Medulla oblongata (tissue), 1 donor: ENCODE results near the gene CPNE1.
A peak's percentile ranks its signal among the peaks of the same experiment; 100 is the strongest.

Source experiments
- DNase-seq: peaks from one replicate; pipeline ENCODE4 v3.0.0-alpha.2; 2015; ENCODE audit errors: extremely low spot score

Gene CPNE1

DNA sequence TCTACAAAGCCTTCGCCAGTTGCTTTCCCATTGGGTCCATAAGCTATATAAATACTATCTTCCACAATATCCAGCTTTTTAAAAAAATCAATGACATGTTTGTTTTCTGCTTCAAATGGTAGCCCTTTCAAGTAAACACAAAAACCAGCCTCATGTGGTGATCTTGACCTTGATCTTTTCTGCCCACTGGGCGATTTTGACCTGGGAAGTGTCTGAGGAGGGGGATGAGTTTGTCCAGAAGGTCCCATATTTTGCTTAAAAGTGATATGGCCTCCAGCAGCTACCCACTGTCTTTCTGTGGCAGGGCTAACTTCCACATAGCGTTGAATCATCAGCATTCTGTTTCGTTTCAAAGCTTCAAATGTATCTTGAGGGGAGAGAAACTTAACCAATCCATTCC is 10.8 kb downstream of the CPNE1 start:
- DNase-seq = no peak

- no peak for DNase-seq
These were observed 11.3 kb downstream of the CPNE1 start for GRCh38 chr20:35653430-35653734.

DNA sequence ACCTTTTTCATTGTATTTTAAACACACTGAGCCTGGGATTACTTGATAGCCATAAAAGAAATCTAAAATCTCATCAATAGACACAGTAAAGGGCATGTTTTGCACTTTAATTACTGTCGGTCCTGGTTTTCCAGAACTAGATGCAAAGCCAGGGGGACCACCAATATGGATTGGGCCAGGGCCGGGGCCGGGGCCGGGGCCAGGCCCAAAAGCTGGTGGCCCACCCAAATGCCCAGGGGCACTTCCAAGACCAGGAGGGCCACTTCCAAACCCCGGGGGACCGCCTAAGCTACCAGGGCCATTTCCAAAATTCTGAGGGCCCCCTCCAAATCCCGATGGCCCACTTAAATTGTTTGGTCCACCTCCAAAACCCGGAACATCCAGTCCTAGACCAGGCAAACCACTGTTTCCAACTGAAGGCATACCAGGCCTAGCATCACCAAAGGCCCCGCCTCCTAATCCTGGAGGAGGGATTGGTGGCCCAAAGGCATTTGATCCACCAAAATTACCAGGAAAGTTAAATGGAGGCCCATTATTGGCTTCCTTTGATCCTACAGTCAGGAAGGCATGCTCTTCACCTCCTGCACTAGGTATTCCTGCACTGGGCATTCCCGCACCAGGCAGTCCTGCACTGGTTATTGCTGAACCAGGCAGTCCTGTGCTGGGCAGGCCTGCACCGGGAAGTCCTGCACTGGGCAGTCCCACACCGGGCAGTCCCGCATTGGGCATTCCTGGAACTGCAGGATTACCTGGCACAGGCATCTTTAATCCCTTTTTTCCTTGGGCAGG is 11.9 kb downstream of the CPNE1 start:
- no peak for DNase-seq

GRCh38 chr20:35651958-35652357 is 12.7 kb downstream of the CPNE1 start:
- no peak for DNase-seq

DNA sequence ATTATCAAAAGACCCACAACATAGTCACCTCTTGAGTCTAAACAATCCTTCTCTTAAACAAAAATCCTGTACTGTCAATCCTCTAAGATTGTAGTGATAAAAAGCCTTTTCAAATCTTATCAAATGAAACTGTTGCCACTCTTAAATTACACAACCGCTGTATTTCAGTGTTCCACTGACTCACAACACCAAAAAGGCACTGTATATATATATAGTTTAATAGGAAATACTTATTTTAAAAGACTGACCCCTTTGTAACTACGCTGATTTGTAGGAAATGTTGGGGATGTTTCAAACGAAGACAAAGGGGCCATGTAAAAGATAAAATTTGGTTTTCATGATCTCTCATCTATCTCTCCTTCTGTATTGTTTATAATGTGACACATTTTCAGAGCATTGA is 14.1 kb downstream of the CPNE1 start:
- no peak for DNase-seq

GRCh38 chr20:35648836-35649235 is 15.9 kb downstream of the CPNE1 start:
- peak; percentile 32 for DNase-seq

DNA sequence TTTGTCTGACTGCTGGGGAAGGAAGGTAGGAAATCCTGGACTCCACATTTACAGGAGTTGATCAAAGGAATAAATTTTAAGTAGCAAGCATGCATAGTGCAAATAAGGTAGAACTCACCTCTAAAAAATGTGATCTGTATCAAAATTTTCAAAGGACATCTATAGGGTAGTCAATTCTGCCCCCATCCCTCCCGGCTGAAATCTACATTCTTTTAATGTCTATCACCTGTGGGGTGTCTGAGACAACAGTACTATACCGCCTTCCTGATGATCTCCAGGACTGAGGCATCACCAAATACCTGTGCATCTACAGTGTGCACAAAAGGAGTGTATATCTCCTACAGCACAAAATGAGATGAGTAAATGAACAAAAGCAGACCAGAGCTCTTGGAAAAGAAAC is 19.9 kb downstream of the CPNE1 start:
- DNase-seq = no peak

DNA sequence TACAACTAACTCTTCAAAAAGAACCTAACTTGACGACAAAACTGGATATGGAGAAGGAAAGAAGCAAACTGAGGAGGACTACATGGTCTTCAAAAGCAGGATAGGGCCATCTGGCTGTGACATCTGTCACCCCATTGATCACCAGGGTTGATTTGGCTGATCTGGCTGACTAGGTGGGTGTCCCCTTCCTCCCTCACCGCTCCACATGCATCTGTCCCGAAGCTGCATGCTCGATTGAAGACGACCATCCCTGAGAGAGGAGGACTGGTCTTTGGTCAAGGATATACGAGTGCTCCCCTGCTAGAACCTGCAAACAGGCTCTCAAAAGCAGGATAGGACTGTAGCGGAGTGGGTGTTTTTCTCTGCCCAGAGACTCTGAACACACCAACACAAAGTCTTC is 21.7 kb downstream of the CPNE1 start:
- no peak for DNase-seq

- no peak for DNase-seq
These were observed 23.0 kb downstream of the CPNE1 start for GRCh38 chr20:35641743-35642142.

DNA sequence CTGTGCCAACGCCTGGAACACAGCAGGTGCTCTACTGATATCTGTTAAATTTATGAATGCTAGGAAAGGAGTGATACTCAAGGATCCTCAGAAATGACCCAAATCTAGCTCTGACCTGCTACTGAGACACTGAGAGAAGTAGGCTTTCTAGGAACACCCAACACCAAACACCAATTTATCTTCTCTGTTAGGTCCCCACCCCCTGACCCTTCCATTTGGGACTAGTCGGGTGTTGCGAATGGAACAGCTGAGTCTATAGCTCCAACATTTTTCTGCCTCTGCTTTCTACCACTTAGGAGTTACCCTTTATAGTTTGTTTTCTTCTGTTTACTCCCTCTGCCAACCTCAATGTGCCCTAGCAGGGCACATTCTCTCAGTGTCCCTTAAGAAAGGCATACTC is 24.0 kb downstream of the CPNE1 start:
- no peak for DNase-seq

GRCh38 chr20:35638751-35639150 is 25.9 kb downstream of the CPNE1 start:
- no peak for DNase-seq

DNA sequence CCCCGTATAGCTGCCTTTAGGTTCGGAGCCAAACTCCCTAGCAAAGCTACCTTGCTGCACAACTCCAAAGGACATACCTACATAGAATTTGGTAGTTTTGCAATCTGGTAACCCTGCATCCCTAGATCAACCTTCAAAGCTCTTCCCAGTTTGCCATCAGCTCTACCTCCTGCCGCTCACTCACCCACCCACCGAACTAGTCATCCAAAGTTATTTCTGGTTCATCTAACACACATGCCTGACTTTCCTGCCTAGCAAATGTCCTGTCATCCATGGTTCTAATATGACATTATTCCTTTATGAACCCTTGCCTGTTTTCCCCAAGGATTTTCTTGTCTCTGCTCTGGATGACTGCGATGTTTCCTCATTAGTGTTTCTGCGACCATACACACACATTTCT is 27.4 kb downstream of the CPNE1 start:
- no peak for DNase-seq

GRCh38 chr20:35636095-35636494 is 28.6 kb downstream of the CPNE1 start:
- no peak for DNase-seq

DNA sequence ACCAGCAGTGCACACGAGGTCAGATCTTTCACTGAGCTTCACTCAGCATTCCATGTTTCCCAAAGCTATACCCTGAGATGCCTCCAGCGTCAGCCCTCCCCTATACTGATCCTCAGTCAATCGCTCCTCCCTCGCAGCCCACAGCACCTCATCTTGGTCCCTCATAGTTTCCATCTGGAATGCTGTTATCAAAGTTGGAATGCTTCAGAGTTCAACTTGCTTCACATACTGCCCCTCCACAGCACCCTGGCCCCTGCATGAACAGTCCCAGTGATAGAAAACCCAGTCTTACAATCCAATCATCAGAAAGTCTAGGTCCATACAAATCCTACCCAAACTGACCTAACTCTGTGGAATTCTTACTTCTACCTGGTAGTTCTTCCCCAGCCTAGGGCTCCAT is 29.0 kb downstream of the CPNE1 start:
- DNase-seq = no peak

DNA sequence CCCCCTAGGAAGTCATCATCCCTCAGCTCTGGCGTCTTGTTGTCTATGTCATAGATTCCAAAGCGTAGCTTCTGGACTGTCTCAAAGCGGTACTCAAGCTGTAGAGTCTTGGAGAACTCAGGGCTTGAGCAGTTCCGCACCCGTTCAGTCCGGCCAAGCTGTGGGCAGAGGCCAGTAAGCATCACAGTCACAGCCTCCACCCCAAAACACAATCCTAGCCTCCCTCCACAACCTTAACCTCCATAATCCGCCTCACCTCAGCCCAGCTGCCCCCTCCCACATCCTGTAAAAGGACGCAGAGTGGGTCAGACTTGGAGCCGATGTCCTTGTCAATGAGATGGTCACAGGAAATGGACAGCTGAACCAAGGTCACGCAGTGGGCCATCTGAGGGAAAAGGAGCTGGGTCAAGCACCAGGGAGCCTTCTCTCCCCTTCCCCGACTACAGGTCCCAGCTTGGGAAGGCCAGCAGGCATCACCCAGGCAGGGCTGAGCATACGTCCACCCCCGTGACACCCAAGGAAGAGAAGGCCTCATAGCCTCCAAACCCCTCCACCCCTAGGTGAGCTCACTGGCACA is 32.1 kb downstream of the CPNE1 start:
- no peak for DNase-seq

GRCh38 chr20:35630636-35631035 is 34.1 kb downstream of the CPNE1 start:
- DNase-seq = no peak

GRCh38 chr20:35629427-35630145 is 35.1 kb downstream of the CPNE1 start:
- DNase-seq = no peak

DNA sequence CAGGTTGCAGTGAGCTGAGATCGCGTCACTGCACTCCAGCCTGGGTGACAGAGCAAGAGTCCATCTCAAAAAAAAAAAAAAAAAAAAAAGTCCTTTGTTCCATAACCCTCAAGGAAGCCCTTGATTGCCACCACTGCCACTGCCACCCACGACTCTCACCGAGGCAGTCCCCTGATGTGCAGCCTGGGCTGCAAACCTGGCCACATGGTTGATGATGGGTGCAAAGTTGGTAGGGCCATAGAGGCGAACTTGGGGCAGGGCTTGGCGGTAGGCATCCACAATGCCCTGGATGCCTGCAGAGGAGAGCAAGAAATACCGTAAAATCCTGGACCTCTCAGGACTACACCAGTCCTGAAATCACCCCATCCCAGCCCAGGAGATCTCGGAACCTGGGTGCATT is 37.6 kb downstream of the CPNE1 start:
- no peak for DNase-seq

DNA sequence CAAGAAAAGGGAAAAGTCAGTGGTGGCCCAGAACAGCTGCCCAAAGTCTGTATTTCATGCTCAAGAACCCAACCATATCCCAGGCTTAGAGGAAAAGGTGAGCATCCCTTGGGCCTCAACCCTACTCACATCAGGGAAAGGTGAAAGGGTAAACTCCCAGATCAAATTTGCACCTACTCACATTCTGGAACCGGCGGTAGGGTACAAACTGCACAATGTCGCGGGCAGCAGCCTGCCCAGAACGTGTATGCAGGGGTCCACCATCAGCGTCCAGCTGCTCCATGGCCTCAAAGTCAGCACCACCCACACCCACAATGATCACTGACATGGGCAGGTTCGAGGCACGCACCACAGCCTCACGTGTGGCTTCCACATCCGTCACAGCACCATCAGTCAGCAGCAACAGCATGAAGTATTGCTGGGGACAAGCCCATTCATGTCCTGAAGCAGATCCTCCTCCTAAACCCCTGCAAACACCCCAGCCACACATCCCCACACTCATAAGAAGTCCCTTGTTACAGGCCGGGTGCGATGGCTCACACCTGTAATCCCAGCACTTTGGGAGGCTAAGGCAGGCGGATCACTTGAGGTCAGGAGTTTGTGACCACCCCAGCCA is 38.2 kb downstream of the CPNE1 start:
- DNase-seq = no peak

DNA sequence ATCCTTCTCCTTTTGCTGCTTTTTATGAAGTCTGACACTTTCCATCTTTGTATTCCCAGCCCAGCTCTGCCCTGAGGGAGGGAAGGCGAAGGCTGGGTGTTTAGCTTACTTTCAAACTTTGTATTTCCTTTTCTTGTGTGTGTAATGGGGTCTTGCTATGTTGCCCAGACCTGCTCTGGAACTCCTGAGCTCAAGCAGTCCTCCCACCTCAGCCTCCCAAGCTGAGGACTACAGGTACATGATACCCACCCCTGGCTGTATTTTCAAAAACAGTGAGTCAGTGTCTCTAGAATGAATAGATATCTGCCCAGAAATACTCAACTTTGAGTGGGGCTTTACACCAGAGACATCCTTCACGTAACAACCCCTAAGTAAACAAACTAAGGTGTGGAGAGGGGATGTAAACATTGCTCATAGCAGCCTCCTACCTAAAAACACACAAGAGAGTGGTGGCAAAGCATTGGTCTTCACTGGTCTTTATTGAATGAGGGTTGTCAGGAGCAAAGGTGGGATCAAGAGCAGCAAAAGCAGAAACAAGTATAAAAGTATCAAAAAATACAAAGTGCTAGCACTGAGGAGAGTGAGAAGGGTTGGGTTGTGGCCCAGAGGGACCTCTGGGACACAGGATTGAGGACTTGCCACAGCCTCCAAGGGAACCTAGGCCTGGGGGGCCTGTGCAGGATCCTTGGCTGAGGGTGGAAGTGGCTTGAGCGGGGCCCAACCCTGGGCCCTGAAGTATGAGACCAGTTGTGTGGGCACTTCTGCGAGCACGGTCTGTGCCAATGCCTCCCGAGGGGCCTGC is 38.9 kb downstream of the CPNE1 start:
- peak; percentile 19 for DNase-seq

DNA sequence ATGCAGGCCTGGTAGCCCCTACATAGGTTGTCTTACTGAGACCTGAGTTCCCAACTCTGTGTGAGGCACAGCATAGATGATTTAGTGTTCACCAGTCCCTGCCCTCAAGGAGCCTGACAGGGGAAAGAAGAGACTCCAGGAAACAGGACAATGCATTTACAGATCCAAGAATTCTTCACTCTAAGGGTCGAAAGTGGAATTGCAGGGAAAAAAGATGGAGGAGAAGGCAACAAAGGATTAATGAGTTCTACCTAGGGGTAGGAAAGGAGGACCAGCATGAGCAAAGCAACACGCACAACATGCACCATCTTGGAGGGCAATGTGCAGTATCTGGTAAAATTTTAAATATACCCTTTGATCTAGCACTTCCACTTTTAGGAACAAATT is 43.1 kb downstream of the CPNE1 start:
- no peak for DNase-seq
